ENCODE measurements around the gene SLIT1.
"Not testable (repeated sequence)": the region's sequence is repeated elsewhere in the genome, so short reads cannot be mapped to it uniquely, and the experiment has no call there.

Gene SLIT1

GRCh38 chr10:97039538-97040247, 146.1 kb downstream of the SLIT1 start:
- no peak for DNase-seq

- DNase-seq = no peak
Observed at GRCh38 chr10:97038688-97039087, 147.1 kb downstream of the SLIT1 start.

- peak; percentile 57 for DNase-seq
Observed at GRCh38 chr10:97037365-97038361, 148.1 kb downstream of the SLIT1 start.

- DNase-seq = no peak
Observed at GRCh38 chr10:97034958-97035769, 150.6 kb downstream of the SLIT1 start.

GRCh38 chr10:97034301-97034700, 151.5 kb downstream of the SLIT1 start:
- DNase-seq = no peak

- DNase-seq = not testable (repeated sequence)
Observed at GRCh38 chr10:97033841-97034240, 151.9 kb downstream of the SLIT1 start.

- no peak for DNase-seq
Observed at GRCh38 chr10:97032624-97033023, 153.1 kb downstream of the SLIT1 start.

- no peak for DNase-seq
Observed at GRCh38 chr10:97031459-97031858, 154.3 kb downstream of the SLIT1 start.

- DNase-seq = no peak
Observed at GRCh38 chr10:97030894-97031293, 154.9 kb downstream of the SLIT1 start.

GRCh38 chr10:97029271-97029670, 156.5 kb downstream of the SLIT1 start:
- DNase-seq = no peak

- DNase-seq = no peak
Observed at GRCh38 chr10:97028832-97029178, 157.0 kb downstream of the SLIT1 start.

GRCh38 chr10:97028126-97028831, 157.5 kb downstream of the SLIT1 start:
- DNase-seq = no peak

- DNase-seq = peak; percentile 27
Observed at GRCh38 chr10:97025613-97026242, 160.0 kb downstream of the SLIT1 start.

GRCh38 chr10:97024168-97025073, 161.3 kb downstream of the SLIT1 start:
- DNase-seq = no peak

- DNase-seq = no peak
Observed at GRCh38 chr10:97023401-97024167, 162.2 kb downstream of the SLIT1 start.

- DNase-seq = no peak
Observed at GRCh38 chr10:97022616-97023015, 163.1 kb downstream of the SLIT1 start.

GRCh38 chr10:97020452-97021400, 165.0 kb downstream of the SLIT1 start:
- no peak for DNase-seq

GRCh38 chr10:97019213-97019844, 166.4 kb downstream of the SLIT1 start:
- DNase-seq = no peak

All from CD4-positive, alpha-beta T cell treated with Interferon gamma for 1 hour (primary cell).